ENCODE measurements around the gene PCSK6.

GRCh38 chr15:101431748-101432147, 57.8 kb downstream of the PCSK6 start:
- TF ChIP-seq, protein P1, sequence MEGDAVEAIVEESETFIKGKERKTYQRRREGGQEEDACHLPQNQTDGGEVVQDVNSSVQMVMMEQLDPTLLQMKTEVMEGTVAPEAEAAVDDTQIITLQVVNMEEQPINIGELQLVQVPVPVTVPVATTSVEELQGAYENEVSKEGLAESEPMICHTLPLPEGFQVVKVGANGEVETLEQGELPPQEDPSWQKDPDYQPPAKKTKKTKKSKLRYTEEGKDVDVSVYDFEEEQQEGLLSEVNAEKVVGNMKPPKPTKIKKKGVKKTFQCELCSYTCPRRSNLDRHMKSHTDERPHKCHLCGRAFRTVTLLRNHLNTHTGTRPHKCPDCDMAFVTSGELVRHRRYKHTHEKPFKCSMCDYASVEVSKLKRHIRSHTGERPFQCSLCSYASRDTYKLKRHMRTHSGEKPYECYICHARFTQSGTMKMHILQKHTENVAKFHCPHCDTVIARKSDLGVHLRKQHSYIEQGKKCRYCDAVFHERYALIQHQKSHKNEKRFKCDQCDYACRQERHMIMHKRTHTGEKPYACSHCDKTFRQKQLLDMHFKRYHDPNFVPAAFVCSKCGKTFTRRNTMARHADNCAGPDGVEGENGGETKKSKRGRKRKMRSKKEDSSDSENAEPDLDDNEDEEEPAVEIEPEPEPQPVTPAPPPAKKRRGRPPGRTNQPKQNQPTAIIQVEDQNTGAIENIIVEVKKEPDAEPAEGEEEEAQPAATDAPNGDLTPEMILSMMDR (IDR thresholded peaks at IDR 0.05) = no peak
- TF ChIP-seq TCF7L2 (IDR thresholded peaks at IDR 0.05; ENCODE audit: low read depth, low read length) (no peak), POLR2AphosphoS5 (IDR thresholded peaks at IDR 0.05; ENCODE audit: low read depth, low read length) (no peak), REST (IDR thresholded peaks at IDR 0.05; ENCODE audit: insufficient read depth in 1 of 2, low read depth in 2 of 2, low read length in 1 of 2) (no peak), SIN3A (IDR thresholded peaks at IDR 0.05; ENCODE audit: borderline replicate concordance, insufficient read depth, low read depth, low read length) (no peak)

All from Panc1 (cell line).